ENCODE results near the gene KCNQ5.

KCNQ5 gene

GRCh38 chr6:72787391-72788031 lies 165.6 kb downstream of the KCNQ5 start:
- H3K4me3 ChIP-seq (ENCODE audit: low read length) = no peak overlapping the region
- peak; percentile 91 for DNase-seq (ENCODE audit: low read depth)
- no peak for TF ChIP-seq CTCF (conservative IDR thresholded peaks at IDR 0.05; ENCODE audit: low read length)

DNA sequence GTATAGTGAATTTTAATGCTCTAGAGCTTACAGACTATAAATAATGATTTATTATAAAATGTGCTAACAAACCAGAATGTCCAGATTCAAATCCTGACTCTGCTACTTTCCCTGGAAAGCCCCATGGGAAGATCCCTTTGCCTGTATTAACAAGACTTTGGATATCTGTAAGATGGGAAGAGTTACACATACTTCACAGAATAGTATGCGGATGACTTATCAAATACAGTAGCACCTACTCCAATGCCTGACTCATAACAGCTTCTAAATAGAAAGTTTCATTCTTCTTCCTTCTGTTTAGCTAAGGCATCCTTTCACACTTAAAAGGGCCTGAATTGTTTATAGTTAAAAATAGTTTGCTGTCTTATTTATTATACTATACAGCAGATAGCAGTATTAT lies 166.3 kb downstream of the KCNQ5 start:
- H3K4me3 ChIP-seq (ENCODE audit: low read length) = no peak overlapping the region
- DNase-seq (ENCODE audit: low read depth) = peak; percentile 62

DNA sequence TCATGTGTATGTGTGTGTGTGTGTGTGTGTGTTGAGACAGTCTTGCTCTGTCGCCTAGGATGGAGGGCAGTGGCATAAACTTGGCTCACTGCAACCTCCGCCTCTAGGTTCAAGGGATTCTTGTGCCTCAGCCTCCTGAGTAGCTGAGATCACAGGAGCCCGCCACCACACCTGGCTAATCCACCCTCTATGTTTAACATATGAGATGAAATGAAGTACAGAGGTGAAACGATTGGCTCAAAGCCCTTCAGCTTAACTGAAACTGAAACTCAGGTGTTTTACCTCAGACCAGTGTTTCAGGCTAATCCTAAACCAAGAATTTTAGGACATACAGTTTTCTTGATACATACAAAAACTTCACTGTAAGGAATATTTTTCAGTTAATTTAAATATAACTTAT lies 167.3 kb downstream of the KCNQ5 start:
- TF ChIP-seq CTCF (conservative IDR thresholded peaks at IDR 0.05; ENCODE audit: low read length) = no peak
- H3K4me3 ChIP-seq (ENCODE audit: low read length) = no peak overlapping the region
- no peak for DNase-seq (ENCODE audit: low read depth)

More for the DNA sequence above, 166.3 kb downstream of the KCNQ5 start:
- TF ChIP-seq CTCF (conservative IDR thresholded peaks at IDR 0.05; ENCODE audit: low read length) = no peak

DNA sequence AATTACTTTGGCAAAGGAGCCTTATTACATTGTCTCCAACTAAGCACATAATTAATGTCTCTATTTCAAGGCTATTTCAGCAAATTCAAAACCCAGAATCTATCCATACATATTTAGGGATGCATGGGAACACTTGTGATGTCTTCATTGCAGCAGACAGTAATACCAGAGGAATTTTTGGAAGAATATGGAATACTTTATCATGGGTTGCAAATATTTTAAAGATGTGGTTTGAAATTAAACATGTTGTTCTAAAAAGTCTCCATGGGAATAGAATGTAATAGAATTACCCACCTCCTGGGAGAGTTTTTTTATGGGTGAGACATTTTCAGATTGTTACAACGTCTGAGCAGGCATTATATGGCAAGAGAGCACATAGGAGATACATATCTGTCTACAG lies 170.8 kb downstream of the KCNQ5 start:
- no peak overlapping the region for H3K4me3 ChIP-seq (ENCODE audit: low read length)
- DNase-seq (ENCODE audit: low read depth) = peak; percentile 43
- TF ChIP-seq CTCF (conservative IDR thresholded peaks at IDR 0.05; ENCODE audit: low read length) = no peak

DNA sequence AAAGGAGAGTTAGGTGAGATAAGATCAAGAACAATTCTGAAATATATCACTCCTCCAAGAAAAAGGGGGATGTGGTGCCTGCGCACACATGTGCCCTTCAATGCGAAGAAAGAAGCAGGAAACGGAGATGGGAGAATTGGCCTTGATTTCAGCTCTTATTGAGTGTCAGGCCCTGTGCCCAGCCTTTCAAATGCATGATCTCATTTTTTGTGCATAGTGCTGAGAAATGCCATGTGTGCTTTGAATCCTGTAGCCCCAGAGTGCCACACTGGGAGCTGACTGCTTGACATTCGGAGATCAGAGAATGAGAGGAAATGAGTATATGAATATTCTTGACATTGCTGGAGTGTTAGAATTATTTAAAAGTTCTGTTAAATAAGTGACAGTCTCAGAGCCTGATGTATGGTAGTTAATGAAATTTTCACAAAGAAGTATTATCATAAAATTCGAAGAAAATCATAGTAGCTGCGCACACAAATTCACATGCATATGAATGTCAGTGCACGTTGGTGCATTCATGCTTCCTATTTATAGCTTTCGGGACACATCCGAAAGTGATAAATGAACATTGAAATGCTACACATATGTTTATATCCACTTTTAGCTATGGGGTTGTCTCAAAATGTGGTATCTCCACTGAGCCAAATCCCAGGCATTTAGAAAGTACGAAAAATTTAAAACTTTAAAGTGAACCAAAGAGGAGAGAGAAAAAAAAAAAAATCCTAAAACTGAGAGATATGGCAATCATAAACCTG lies 172.0 kb downstream of the KCNQ5 start:
- H3K4me3 ChIP-seq (ENCODE audit: low read length) = no peak overlapping the region
- DNase-seq (ENCODE audit: low read depth) = no peak
- TF ChIP-seq CTCF (conservative IDR thresholded peaks at IDR 0.05; ENCODE audit: low read length) = no peak

DNA sequence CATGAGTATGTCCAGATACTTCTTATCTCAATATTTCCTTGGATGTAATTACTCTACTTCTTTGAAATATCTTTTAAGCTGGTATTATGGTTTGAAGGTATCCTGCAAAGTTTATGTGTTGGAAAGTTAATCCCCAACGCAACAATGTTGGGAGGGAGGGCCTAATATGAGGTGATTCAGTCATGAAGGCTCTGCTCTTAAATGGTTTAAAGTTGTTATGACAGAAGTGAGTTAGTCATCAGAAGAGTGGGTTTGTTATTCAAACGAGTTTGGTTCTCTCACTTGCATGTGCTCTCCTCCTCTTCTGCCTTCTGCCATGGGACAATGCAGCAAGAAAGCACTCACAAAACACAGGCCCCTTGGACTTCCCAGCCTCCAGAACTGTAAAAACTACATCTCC lies 176.3 kb downstream of the KCNQ5 start:
- DNase-seq (ENCODE audit: low read depth) = no peak
- no peak for TF ChIP-seq CTCF (conservative IDR thresholded peaks at IDR 0.05; ENCODE audit: low read length)
- H3K4me3 ChIP-seq (ENCODE audit: low read length) = no peak overlapping the region
